GM12875 (cell line): Measurements from ENCODE around the gene MLPH.
"Not testable (repeated sequence)": the region's sequence is repeated elsewhere in the genome, so short reads cannot be mapped to it uniquely, and the experiment has no call there.

ENCODE experiments used
- H3K4me3 ChIP-seq: one replicate; pipeline ENCODE4 v1.5.1; 2011; ENCODE audit warnings: low read depth, low read length, control low read depth
- CTCF ChIP-seq: IDR thresholded peaks from 2 replicates; pipeline ENCODE4 v1.5.1; 2011; ENCODE audit warnings: low read depth, mild to moderate bottlenecking, control low read depth, inconsistent platforms, low read length, moderate library complexity, borderline replicate concordance; ENCODE audit not compliant: insufficient read depth

MLPH gene

DNA sequence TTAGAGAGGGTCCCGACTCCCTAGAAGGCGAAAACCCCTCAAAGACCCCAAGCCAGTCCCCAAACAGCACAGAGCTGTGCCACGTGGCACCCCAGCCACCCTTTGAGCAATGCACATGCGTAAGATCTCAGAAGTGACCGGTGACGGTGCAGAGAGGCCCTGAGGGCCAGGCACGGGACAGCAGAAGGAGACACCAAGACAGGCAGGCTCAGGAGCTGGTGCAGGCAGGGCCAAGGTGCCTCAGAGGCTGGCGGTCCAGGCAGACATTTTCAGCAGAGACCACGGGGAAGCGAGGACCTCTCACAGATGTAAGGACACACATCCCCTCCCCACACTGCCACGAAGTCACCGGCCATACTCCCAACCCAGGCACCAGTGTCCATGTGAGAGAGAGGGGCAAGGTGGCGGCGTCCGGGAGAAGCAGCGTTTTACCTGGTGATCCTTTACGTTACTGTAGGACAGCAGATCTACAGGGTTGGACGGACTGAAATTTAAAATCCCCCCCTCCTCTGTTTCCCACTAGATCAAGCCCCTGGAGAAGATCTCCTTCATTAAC is 105.5 kb downstream of the MLPH start:
- no peak overlapping the region for H3K4me3 ChIP-seq
- TF ChIP-seq CTCF, result no peak

DNA sequence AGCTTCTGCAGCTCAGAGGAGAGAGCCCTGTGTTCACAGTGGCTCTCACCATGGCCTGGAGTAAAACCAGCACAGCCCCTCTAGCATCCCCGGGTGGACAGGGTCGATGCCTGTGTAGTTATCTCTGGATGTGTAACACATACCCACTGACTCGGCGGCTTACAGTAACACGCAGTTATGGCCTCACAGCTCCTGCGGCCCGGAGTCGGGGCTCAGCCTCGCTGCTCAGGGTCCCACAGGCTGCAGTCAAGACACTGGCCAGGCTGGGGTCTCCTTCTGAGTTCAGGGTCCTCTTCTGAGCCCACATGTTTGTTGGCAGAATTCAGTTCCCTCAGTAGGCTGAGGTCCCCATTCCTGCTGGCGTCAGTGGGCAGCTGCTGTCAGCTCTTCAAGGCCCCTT is 106.0 kb downstream of the MLPH start:
- TF ChIP-seq CTCF, result no peak
- H3K4me3 ChIP-seq, result no peak overlapping the region

GRCh38 chr2:237593596-237594320 is 106.7 kb downstream of the MLPH start:
- TF ChIP-seq CTCF, result no peak
- H3K4me3 ChIP-seq, result no peak overlapping the region

- H3K4me3 ChIP-seq, result no peak overlapping the region
- no peak for TF ChIP-seq CTCF
These were observed 107.4 kb downstream of the MLPH start for GRCh38 chr2:237594514-237594871.

- H3K4me3 ChIP-seq, result not testable (repeated sequence)
These were observed 108.9 kb downstream of the MLPH start for GRCh38 chr2:237595829-237596519.

GRCh38 chr2:237596520-237597195 is 109.6 kb downstream of the MLPH start:
- no peak for TF ChIP-seq CTCF
- H3K4me3 ChIP-seq, result no peak overlapping the region

- H3K4me3 ChIP-seq, result no peak overlapping the region
- no peak for TF ChIP-seq CTCF
These were observed 110.4 kb downstream of the MLPH start for GRCh38 chr2:237597196-237598145.
